Measurements from ENCODE around the gene ANKRD28.
"Not testable (repeated sequence)": the region's sequence is repeated elsewhere in the genome, so short reads cannot be mapped to it uniquely, and the experiment has no call there.

Gene ANKRD28

GRCh38 chr3:15797642-15798303, at the start of gene ANKRD28:
Gene ANKRD28 (minus strand): TSS chr3:15797979. CDS start chr3:15796521, 1,458 bp downstream.
- peak; percentile 42 for DNase-seq

GRCh38 chr3:15847239-15847638, 49.5 kb upstream of the ANKRD28 start:
- DNase-seq: no peak

- DNase-seq: no peak
These were observed 48.8 kb upstream of the ANKRD28 start for GRCh38 chr3:15846606-15847005.

GRCh38 chr3:15845475-15845874, 47.7 kb upstream of the ANKRD28 start:
- DNase-seq: no peak

GRCh38 chr3:15844889-15845288, 47.1 kb upstream of the ANKRD28 start:
- no peak for DNase-seq

- DNase-seq: not testable (repeated sequence)
These were observed 43.6 kb upstream of the ANKRD28 start for GRCh38 chr3:15841091-15841973.

- no peak for DNase-seq
These were observed 41.8 kb upstream of the ANKRD28 start for GRCh38 chr3:15839568-15839967.

- no peak for DNase-seq
These were observed 34.1 kb upstream of the ANKRD28 start for GRCh38 chr3:15831927-15832326.

GRCh38 chr3:15825016-15825415, 27.2 kb upstream of the ANKRD28 start:
- DNase-seq: no peak

- DNase-seq: no peak
These were observed 25.3 kb upstream of the ANKRD28 start for GRCh38 chr3:15823092-15823491.

GRCh38 chr3:15822281-15822680, 24.5 kb upstream of the ANKRD28 start:
- no peak for DNase-seq

GRCh38 chr3:15820911-15821310, 23.1 kb upstream of the ANKRD28 start:
- no peak for DNase-seq

GRCh38 chr3:15819576-15819975, 21.8 kb upstream of the ANKRD28 start:
- DNase-seq: no peak

GRCh38 chr3:15819043-15819442, 21.3 kb upstream of the ANKRD28 start:
- DNase-seq: no peak

- no peak for DNase-seq
These were observed 17.9 kb upstream of the ANKRD28 start for GRCh38 chr3:15815696-15816095.

- DNase-seq: not testable (repeated sequence)
These were observed 15.3 kb upstream of the ANKRD28 start for GRCh38 chr3:15813079-15813478.

- no peak for DNase-seq
These were observed 14.4 kb upstream of the ANKRD28 start for GRCh38 chr3:15812183-15812582.

GRCh38 chr3:15810702-15811101, 12.9 kb upstream of the ANKRD28 start:
- no peak for DNase-seq

GRCh38 chr3:15809313-15809712, 11.5 kb upstream of the ANKRD28 start:
- DNase-seq: no peak

GRCh38 chr3:15808679-15809310, 11.0 kb upstream of the ANKRD28 start:
- DNase-seq: no peak

- no peak for DNase-seq
These were observed 8.0 kb upstream of the ANKRD28 start for GRCh38 chr3:15805756-15806266.

- no peak for DNase-seq
These were observed 6.8 kb upstream of the ANKRD28 start for GRCh38 chr3:15804553-15805095.

- DNase-seq: no peak
These were observed 6.1 kb upstream of the ANKRD28 start for GRCh38 chr3:15803921-15804320.
